ENCODE results near the gene BIRC6.
"Not testable (repeated sequence)": the region's sequence is repeated elsewhere in the genome, so short reads cannot be mapped to it uniquely, and the experiment has no call there.

The BIRC6 gene

DNA sequence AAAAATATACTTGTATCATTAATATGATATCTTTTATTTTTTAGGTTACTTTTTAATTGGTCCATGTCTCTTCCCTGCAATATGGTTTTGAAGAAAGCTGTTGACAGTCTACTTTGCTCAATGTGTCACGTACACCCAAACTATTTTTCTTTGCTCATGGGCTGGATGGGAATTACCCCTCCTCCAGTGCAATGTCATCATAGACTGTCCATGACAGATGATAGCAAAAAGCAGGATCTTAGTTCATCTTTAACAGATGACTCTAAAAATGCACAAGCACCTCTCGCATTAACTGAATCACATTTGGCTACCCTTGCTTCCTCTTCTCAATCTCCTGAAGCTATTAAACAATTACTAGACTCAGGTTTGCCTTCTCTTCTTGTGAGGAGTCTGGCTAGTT is 158.1 kb downstream of the BIRC6 start:
- DNase-seq (ENCODE audit: low read depth): no peak

DNA sequence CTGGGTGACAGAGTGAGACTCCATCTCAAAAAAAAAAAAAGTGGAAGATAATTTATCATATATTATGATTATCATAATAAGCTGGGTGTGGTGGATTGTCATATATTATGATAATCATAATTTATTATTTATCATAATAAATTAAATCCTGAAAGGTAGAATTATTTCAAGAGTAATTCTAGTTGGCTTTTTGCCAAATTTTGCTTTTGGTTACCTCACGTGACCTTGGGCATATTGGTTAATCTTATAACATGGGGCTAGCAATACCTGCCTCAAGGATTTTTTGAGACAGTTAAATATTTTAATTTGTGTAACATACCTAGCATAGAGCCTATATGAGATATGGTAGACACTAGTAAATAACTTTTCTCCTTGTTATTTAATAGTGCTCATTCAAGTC is 159.7 kb downstream of the BIRC6 start:
- DNase-seq (ENCODE audit: low read depth): no peak

GRCh38 chr2:32522770-32523169 is 165.9 kb downstream of the BIRC6 start:
- no peak for DNase-seq (ENCODE audit: low read depth)

DNA sequence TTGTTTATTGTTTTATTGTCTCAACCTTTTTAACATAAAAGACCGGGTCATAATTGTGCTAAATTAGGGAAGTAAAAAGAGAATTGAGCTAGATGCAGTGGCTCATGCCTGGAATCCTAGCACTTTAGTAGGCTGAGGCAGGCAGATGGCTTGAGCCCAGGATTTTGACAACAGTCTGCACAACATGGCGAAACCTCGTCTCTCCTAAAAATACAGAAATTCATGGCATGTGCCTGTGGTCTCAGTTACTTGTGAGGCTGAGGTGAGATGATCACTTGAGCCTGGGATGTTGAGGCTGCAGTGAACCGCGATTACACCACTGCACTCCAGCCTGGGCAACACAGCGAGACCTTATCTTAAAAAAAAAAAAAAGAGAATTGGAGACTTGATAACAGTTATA is 166.9 kb downstream of the BIRC6 start:
- no peak for DNase-seq (ENCODE audit: low read depth)

DNA sequence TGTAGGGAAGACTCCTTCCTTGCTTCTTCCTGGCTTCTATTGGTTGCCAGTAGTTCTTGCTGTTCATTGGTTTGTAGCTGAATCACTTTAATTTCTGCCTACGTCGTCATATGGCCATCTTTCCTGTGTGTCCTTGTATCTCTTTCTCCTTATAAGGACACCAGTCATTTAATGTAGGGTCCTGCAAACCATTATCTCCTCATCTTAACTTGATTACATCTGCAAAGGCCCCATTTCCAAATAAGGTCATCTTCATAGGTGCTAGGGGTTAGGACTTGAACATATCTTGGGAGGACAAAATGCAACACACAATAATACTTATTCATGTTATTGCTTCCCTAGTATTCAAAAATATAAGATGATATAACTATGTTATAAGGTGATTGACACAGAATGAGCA is 175.5 kb downstream of the BIRC6 start:
- DNase-seq (ENCODE audit: low read depth): no peak

- no peak for DNase-seq (ENCODE audit: low read depth)
Observed at GRCh38 chr2:32532961-32533360, 176.1 kb downstream of the BIRC6 start.

DNA sequence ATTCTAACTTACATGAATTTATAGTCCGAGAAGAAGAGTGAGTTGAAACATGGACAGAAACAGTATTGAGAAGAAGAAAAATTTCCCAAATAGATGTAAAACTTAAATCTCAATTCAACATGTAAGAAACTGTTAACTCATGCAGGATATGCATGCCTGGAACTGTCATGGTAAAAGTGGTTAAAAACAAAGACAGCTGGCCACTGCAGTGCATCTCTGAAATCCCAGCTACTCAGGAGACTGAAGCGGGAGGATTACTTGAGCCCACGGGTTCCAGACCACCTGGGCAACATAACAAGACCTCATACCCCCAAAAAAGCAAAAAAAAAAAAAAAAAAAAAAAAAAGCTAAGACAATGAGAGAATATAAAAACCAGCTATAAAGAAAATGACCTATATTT is 178.0 kb downstream of the BIRC6 start:
- no peak for DNase-seq (ENCODE audit: low read depth)

GRCh38 chr2:32538735-32539134 is 181.9 kb downstream of the BIRC6 start:
- DNase-seq (ENCODE audit: low read depth): no peak

DNA sequence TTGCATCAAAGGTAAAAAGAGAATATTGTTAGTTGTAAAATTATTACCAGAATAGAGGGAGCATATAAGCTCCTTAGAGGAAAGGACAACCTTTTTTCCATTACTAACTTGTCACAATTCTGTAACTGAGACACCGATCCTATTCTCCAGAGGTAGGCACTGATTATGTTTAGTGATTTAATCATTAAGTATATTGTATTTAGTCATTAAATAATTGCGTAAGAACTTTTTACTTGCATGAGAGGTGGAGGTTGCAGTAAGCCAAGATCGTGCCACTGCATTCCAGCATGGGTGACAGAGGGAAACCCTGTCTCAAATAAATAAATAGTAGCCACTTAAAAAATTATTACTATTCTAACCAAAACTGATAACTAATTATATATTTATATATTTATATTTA is 195.7 kb downstream of the BIRC6 start:
- not testable (repeated sequence) for DNase-seq (ENCODE audit: low read depth)

DNA sequence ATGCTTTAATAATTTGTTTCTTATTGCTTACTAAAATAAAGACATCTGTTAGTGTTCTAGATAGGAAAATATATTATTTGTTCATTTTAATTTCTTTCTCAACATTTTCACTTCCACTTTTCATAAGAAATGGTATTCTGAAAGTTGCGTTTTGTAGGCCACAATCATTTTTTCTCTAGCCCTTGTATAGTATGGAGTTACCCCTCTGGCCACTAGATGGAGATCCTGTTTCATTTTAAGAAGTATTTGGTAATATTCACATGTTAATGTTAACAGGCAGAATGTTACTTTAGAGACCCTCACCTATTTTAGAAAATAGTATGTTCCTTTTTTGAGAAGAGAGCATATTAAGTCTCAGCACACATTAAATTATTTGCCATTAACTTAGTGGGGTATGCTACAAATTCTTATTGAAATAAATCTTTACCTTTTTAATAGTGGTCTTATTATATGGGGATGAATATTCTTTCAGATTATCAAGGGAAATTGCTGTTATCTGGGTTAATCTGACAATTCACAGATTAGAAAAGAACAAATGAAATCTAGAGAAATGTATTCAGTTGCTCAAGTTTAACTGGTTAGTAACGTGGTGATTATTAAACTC is 197.1 kb downstream of the BIRC6 start:
- DNase-seq (ENCODE audit: low read depth): no peak

DNA sequence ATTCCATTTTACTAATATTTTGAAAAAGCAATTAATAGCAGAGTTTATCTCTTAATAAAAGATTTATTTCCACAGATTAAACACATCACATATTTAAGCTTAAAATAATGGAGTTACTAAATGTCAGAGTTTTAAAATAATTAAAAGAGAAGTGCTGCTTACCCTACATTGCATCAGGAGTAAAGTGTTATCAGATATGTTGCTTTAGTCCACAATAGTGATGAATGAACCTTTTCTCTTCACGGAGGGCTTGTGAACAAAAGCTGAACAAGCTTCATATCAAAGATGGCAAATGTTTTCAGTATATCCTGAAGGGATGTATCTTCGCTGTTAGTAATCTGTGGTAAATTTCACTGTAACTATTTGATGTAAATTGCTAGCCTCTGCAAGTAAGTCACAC is 201.7 kb downstream of the BIRC6 start:
- DNase-seq (ENCODE audit: low read depth): no peak

DNA sequence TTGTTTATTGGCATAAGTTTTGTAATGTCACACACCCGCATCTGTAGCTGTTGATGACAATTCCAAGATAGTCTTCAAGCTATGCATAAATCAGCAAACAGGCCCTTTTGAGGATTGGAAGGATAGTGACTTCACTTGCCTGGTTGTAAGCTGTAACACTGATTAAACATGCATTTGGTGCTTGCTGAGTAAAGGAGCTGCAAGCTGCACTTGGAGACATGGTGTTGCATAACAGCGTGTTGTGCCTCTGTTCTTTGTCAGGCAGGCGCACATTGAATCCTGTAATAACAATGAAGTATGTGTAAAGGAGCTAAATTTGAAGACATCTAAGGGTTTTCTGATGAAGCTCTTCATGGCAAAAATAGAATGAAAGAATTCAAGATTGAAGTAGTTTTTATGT is 202.3 kb downstream of the BIRC6 start:
- DNase-seq (ENCODE audit: low read depth): no peak

- no peak for DNase-seq (ENCODE audit: low read depth)
Observed at GRCh38 chr2:32562906-32563305, 206.1 kb downstream of the BIRC6 start.

GRCh38 chr2:32564417-32565035 is 207.7 kb downstream of the BIRC6 start:
- DNase-seq (ENCODE audit: low read depth): no peak

GRCh38 chr2:32565902-32566301 is 209.1 kb downstream of the BIRC6 start:
- DNase-seq (ENCODE audit: low read depth): no peak

GRCh38 chr2:32572030-32572429 is 215.2 kb downstream of the BIRC6 start:
- DNase-seq (ENCODE audit: low read depth): no peak

DNA sequence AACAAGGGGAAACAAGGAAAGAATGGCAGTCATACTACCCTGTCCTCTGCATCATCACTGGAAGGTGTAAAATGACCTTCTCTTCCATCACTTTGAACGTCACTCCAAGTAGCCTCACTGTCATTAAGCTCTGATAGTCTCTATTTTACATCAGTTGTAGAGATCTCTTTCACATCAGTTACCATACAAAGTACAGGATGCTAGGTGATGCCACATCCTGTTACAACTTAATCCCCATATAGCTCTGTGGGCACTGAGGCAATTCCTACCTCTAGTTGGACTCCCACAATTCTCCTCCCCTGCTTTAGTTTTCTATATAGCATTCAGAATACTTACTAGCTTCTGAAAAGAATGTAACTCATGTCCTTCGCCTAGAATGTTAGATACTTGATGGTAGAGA is 215.9 kb downstream of the BIRC6 start:
- no peak for DNase-seq (ENCODE audit: low read depth)

- DNase-seq (ENCODE audit: low read depth): no peak
Observed at GRCh38 chr2:32591669-32592463, 235.0 kb downstream of the BIRC6 start.

DNA sequence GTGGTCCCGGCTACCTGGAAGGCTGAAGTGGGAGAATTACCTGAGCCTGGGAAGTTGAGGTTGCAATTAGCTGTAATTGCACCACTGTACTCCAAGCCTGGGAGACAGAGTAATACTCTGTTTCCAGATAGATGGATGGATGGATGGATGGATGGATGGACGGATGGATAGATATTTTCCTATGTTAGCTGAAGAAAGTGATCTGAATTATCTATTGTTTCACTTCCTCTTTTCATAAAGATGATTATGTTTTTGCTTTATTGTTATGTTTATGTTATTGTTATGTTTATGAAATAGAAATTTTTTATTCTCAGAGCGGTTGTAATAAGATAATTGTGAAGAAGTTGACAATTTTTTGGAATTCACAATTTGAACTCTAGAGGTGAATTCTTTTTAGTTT is 237.8 kb downstream of the BIRC6 start:
- DNase-seq (ENCODE audit: low read depth): no peak

- no peak for DNase-seq (ENCODE audit: low read depth)
Observed at GRCh38 chr2:32611366-32611765, 254.5 kb downstream of the BIRC6 start.

GRCh38 chr2:32611771-32612170 is 254.9 kb downstream of the BIRC6 start:
- DNase-seq (ENCODE audit: low read depth): no peak

- no peak for DNase-seq (ENCODE audit: low read depth)
Observed at GRCh38 chr2:32614084-32614483, 257.3 kb downstream of the BIRC6 start.

DNA sequence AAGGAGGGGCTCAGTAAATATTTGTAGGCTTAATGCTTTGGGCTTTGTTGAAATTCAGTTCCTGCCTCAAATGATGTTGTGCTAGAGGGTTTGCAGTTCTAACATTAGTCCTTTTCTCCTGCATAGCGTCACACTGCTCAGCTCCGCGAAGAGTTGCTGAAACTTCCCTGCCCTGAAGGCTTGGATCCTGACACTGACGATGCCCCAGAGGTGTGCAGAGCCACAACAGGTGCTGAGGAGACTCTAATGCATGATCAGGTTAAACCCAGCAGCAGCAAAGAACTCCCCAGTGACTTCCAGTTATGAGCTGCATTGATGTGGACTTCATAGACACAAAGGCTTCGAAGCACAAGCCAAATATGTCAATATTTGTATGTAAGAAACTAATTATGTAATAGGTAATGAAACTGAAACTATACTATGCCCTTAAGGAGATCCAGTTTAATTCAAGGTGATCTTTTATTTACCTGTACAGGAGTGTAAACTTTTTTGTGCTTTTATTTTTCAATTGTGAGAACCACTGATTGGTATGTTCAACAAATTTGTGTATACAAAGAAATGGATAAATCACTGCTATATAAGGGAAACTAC is 260.9 kb downstream of the BIRC6 start:
- DNase-seq (ENCODE audit: low read depth): no peak
